NCI-H2107 (cell line): Measurements from ENCODE around the gene PTGR2.
A peak's percentile ranks its signal among the peaks of the same experiment; 100 is the strongest.
"Not testable (repeated sequence)": the region's sequence is repeated elsewhere in the genome, so short reads cannot be mapped to it uniquely, and the experiment has no call there.

Source experiments
- DNase-seq: peaks from one replicate; lab custom pipeline; 2025; lab: John Stamatoyannopoulos, UW

Gene PTGR2

GRCh38 chr14:73886449-73887317 is 35.1 kb downstream of the PTGR2 start, which contains the start of gene ZNF410:
TSS of gene ZNF410 (plus strand) at chr14:73886859. CDS start at chr14:73892176, 5,317 bp downstream.
- DNase-seq, result peak; percentile 91

- DNase-seq, result no peak
These were observed 35.6 kb downstream of the PTGR2 start for GRCh38 chr14:73887318-73887616.

DNA sequence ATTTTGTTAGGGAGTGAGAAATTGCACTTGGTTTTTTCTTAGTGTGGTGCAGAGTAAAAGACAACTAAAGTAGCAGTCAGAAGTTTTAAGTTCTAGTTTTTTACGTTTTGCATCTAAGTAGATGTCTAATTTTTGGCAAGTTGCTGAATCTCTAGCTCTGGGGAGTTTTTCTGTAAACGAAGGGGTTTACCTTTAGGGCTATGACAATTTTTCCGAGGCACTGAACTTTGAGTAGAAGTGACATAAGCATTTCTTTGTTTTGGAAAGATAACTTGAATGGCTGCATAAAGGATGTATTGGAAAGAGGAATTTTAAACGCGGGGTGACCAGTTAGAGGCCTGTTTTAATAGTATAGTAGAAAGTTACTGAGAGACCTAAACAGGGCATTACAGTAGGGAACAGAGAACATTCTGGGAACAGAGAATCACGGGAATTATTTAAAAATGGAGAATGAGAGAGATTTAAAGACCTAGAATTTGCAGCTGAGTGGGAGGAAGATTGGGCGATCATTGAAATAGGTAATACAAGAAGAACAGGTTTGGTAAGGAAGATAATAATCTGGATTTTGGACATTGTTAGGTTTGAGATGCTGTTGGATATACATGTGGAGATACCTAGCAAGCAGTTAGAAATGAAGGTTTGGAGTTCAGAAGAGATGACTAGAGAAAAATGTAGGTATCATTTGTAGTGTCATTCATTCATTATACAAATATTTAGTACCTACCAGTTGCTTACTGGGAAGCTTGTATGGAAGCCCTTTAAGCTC is 36.2 kb downstream of the PTGR2 start:
- DNase-seq, result no peak

DNA sequence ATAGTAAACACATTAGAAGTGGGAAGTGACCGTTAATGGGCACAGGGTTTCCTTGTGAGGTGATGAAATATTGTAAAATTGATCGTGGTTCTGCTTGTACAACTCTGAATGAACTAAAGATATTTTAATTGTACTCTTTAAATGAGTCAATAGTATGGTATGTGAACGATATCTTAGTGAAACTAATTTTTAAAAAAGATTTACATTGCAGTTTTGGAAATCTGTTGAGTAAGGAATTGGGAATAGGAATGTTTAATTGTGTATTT is 36.8 kb downstream of the PTGR2 start:
- no peak for DNase-seq

GRCh38 chr14:73888971-73889370 is 37.3 kb downstream of the PTGR2 start:
- no peak for DNase-seq

DNA sequence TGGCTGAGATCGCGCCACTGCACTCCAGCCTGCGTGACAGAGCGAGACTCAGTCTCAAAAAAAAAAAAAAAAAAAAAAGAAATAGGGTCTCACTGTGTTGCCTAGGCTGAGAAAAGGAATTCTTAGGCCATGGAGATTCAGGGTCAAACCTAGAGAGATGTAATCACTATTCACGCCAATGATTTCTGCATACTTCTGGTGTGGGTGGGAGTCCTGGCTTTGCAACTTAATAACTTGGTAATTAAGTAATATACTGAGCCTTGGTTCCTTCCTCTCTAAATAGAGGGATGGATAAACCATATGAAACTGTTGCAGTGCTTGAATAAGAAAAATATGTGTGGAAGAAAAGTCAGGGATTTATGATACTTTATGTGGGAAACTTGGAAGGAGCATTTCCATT is 37.7 kb downstream of the PTGR2 start:
- DNase-seq, result no peak

GRCh38 chr14:73894180-73894687 is 42.6 kb downstream of the PTGR2 start:
- DNase-seq, result not testable (repeated sequence)

GRCh38 chr14:73895939-73896338 is 44.3 kb downstream of the PTGR2 start:
- no peak for DNase-seq

DNA sequence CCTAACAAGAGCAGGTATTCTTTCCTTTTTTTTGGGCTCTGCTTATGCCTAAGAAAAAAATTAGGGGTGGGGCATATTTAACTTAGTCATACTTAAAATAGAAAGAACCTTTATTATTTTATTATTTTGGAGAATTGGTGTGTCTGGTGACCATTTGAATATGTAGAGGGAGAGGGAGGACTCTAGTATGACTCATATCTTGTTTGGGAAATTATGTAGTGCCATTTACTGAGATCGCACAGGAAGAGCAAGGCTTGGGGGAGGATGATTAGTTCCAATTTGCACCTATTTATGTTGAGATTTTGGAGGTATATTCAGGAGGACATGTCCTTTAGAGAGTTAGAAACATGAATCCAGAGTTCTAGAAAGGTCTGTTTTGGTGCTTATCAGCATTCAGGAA is 44.9 kb downstream of the PTGR2 start:
- no peak for DNase-seq

- no peak for DNase-seq
These were observed 51.4 kb downstream of the PTGR2 start for GRCh38 chr14:73903028-73903427.

DNA sequence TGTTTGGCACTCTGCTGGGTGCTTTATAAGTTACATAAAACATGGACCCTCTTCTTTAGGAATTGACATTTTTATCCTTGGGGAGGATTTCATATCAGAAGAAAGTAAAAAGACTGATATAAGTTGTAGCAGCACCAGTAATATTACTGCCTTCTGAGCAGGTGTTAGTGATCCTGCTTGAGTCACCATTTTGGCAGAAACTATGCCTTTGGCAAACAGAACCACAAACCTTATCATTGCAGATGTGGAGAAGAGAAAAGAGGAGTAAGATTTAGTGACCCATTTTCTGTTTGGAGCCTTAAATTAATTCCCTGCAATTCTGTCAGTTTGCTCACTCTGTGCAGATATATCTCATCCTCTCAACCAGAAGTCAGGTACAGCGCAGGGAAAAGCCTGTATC is 58.0 kb downstream of the PTGR2 start:
- no peak for DNase-seq

DNA sequence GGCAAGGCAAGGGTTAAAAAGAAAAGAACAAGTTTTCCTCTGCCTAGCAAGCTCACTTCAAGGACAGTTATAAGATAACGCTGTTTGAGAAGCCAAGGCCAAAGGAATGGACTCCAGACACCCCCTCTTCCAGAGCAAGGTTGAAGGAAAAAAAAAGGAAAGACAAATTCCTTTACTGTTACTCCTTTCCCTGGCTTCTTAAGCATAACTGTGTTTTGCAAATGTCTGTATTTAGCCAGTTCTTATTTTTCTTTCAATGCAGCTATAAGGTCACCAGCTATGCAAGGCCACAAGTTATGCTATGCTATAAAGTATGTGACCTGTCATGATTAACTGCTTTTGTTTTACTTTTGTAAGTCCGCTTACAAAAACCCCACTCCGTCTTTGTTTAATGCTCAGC is 61.6 kb downstream of the PTGR2 start:
- no peak for DNase-seq

- no peak for DNase-seq
These were observed 64.7 kb downstream of the PTGR2 start for GRCh38 chr14:73916324-73916723.

DNA sequence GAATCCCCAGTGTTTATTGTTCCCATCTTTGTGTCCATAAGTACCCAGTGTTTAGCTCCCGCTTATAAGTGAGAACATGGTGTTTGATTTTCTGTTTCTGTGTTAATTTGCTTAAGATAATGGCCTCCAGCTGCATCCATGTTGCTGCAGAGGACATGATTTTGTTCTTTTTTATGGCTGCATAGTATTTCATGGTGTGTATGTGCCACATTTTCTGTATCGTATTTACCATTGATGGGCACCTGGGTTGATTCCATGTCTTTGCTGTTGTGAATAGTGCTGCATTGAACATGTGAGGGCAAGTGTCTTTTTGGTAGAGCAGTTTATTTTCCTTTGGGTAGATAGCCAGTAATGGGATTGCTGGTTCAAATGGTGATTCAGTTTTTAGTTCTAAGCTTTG is 67.8 kb downstream of the PTGR2 start:
- not testable (repeated sequence) for DNase-seq

GRCh38 chr14:73924337-73924736 is 72.7 kb downstream of the PTGR2 start:
- DNase-seq, result no peak
